Activated T-cell treated with anti-CD3 and anti-CD28 coated beads for 24 hours (primary cell): ENCODE measurements around the gene IMPG2.

Experiments used
- DNase-seq: peaks from one replicate; pipeline ENCODE4 v3.0.0-alpha.2; 2020; ENCODE audit warnings: low read depth

Gene IMPG2

DNA sequence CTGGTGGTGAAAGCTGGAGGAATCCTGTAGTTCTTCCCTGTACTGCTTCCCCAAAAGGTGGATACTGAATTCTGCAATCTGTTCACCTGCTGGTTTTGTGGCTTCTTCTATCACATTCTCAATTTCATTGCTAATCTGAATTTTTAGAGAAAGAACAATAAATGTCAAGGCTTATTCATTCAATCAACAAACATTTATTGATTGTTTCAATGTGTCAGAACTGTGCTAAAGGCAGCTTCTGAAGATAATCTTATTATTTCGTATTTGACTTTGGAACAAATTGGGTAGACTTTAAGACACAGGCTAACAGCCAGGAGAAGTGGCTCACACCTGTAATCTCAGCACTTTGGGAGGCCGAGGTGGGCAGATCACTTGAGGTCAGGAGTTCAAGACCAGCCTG, 46.8 kb downstream of the IMPG2 start:
- no peak for DNase-seq

DNA sequence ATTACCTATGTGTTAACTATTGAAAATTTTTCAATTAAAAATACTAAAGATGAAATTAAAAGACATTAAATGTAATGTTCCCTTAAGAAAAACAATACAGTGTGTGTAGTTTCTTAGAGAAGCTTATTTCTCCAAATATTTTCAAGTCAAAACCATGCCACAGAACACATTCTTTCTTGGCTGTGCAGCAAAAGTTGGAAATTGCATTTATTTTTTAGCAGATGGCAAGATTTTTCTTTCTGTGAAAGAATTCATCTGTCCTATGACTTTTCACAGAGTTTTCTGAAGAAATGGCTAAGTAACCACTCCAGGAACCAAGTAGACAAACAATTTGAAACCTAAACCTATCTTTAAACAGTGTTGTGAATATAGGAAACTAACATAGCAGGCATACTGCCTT, 47.2 kb downstream of the IMPG2 start:
- no peak for DNase-seq

DNA sequence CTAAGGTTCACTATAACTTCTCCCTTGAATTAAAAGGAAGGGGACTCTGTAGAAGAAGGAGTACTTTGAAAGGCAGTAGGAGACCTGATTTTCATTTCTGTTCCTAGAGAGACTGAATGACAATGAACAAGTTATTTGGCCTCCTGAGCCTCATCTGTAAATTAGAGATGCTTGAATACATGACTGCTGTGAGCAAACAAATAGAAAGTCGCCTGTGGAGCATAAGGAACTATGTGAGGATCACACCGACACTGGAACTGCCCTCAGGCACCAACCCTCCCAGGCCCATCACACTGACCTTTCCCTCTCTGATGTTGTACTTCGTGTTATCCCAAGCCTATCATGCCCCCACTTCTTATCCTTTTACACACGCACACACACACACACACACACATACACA, 48.6 kb downstream of the IMPG2 start:
- DNase-seq: no peak

DNA sequence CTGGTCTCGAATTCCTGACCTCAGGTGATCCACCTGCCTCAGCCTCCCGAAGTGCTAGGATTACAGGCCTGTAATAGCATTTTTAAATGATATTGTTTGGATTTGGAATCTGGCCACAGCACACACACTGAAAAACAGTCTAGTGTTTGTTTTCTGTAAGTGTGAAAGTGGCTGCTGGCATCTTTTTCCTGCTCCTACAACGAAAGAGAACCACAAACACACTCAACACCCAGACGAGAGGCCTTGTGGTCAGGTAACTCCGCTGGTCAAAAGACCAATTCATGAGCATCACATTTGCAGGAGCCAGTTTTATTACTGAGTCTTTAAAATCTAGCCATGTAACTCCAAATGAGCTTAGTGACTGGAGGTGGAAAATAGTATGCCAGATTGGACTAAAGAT, 50.2 kb downstream of the IMPG2 start:
- no peak for DNase-seq

DNA sequence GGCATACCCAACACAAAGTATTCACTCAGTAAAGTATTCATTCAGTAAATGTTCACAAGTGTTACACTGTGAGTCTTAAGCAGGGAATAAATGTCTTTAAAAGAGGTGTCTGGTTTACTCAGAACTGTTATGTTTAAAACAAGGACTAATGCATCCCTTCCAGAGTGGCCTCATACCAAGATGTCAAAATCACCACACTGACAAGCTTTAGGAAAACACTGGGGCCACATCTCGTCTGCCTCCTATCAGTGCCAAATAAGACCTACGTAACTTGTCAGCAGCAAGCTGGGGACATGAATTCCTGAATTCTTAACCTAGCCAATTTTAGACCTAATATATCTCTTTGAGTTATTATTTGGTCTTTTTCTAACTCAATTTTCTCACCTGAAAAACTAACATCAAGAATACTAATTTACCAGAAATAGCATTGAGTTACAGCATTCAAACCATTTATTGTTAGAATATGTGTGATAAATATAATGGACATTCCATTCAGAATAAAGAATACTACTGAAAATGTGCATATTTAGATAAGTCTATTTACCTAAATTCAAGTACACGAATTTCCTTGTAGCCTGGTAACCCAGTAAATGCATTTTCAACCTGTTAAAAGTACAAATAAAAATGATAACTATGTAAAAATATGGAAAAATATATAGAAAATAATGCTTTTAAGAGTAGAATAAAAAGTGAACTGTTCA, 51.3 kb downstream of the IMPG2 start:
- DNase-seq: no peak

DNA sequence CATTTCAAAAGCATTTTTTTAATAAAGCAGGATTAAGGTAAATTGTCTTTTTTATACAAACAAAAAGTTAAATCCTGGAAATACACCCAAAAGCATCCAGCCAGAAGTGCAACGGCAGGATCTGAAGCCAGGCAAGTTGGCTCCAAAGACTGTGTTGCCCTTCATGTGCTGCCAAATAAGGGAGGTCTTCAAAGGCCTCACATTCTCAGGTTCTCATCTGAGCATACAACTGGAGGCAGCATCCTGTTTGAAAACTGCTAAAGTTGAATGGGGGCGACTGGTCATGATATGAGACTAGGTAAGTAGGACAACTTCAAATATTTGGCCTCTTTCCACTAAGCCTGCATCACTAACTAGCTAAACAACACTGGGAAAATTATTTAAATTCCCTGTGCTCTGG, 52.2 kb downstream of the IMPG2 start:
- no peak for DNase-seq

DNA sequence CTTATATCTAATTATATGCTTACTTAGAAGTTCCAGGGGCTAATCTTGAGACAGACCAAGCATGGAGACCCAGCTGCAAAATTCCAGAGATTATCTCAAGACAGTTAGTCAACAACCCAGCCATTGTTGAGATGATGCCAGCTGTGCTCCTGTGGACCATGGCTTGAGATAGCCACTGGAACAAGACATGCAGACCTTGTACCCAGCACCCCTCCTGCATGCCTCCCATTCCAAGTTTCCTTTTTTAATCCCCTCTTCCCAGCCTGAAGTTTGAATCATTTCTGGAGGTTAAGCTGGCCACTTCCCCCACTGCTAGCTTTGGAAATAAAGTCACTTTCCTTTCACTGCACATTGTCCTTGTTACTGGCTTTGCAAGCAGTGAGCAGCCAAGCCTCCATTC, 53.8 kb downstream of the IMPG2 start:
- no peak for DNase-seq

DNA sequence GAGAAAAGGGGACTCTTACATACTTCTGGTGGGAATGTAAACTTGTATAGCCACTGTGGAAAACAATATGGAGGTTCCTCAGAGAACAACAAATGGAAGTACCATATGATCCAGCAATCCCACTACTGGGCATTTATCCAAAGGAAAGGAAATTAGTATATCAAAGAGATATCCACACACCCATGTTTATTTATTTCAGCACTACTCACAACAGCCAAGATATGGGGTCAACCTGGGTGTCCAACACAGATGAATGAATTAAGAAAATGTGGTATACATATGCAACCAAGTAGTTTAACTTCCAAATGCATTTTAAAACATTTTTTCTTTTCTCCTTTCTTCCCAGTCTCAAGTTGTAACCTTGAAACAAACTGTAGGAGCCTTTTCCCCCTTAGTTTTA, 54.3 kb downstream of the IMPG2 start:
- DNase-seq: no peak

DNA sequence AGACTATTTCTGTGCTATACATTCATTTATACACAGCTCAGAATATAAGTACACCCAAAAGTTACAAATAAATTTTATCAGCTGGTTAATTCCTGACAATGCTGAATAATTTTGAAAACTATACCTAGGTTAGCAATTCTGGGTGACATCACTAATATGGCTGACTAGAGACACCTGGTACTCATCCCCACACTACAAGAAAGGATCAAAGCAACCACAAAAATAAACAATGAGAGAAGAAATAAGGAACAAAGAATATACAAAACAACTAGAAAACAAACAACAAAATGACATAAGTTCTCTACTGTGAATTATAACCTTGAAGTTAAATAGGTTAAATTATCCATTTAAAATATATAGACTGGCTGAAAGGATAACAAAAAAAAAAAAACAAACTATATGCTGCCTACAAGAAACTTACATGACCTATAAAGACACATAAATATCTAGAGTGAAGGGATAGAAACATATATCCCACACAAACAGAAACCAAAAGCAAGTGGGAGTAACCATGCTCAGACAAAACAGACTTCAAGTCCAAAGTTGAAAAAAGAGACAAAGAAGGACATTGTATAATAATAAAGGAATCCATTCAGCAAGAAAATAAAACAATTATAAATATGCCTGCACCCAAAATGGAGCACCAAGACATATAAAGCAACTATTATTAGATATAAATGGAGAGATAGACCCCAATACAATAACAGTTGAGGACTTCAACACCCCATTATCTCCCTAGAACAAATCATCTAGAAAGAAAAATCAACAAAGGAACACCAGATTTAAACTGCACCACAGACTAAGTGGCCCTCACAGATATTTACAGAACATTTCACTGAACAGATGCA, 57.8 kb downstream of the IMPG2 start:
- no peak for DNase-seq

DNA sequence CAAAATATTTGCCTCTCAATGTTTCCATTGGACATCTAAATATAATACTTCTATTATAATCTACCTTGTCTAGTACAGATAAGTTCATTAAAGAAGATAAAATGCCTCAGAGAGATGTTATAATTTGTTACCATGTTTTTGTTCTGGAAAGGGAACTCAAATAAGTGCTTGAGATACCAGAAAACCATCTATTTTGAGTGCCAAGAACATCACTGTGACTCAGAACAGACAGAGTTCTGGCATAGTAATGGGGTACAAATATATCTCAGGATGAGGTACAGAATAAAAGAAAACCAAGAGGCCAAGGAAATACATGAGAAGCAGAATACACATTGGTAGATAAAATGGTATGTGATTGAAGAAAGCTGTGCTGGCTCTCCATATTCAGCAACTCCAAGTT, 58.9 kb downstream of the IMPG2 start:
- DNase-seq: no peak

DNA sequence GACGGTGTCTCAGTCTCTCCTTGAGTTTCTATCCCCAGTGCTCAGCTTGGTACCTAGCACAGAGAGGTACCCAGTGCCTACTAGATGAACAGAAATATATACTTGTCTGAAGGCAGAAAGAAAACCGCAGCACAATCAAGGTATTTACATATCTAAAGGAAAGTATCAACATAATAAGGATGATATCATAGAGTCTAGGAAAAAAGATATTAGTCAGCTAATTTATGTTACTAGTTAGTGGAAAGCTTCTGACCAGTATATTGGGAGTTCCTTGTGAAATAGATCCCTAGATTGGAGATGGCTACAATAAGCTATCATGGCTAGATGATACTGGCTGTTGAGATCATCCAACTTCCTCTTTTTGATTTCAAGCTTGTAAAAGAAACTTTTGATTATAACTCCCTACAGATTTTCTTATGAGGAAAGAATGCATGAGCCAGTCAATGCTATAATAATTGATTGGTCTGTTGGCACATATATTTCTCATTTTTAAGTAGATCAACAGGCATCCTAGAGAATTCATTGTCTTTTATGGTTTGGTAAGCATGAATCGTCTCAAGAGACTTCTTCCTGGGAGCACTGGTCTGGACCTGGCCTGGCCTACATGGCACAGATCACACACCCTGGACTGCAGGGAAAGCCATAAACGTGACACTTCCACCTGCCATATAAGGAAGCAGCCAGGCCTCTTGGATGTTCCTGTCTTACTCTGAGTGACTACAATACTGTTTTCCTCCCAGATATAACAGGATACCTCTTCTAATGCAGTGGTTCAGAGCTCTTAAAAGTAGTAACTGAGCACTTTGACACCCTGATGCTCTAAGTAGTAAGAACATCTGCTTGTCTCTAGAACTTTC, 60.7 kb downstream of the IMPG2 start:
- no peak for DNase-seq

DNA sequence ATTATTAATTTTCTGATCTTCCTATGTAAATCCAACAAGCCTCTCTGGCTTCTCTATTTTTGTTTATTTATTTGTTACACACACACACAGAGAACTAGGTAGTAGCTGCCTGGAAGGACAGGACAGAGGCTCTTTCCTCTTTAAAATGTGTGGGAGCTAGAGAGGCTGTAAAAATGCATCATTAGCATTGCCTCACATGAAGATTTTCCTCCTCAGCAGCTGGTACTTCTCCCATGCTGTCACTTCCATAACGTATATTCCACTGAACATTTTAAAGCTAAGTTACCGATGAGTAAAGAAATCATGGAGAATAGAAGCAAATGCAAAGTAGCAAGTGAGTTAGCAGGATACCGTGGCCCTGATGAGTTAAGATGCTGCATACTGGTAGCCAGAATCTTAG, 63.9 kb downstream of the IMPG2 start:
- no peak for DNase-seq

DNA sequence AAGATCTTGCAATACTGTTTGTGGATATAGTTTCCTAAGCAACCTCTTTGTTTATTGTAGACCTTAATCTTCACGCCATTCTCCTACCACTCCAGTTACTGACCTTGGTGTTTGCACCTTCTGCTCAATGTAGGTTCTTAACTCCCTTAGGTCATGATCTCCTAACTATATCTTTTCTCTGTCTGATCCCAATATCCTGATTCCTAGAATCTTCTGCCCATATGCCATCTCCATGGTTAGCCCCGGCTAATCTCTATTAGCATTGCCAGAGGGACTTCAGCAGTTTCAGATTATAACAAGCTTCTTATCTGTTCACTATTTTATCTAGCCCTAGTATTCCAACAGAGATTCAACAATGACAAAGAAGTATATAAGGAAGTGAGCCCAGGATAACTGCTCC, 64.9 kb downstream of the IMPG2 start:
- DNase-seq: no peak

DNA sequence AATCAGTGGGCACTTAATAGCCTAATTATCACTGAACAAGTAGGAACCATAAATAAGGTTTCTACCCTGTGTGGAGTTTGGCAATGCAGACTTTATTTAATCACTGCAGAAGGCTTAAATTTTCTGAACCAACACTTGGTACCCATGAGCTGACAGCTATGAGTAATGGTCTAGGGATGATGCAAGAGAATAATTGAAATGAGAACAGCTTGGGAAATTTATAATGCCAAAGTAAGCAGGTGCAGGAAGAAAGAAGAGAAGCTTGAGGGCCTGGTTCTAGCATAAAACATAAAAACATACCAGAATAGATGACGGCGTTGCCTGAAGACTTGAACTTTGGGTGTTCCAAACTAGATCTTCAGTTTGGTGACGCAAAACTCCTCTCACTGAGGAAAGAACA, 67.0 kb downstream of the IMPG2 start:
- DNase-seq: no peak

DNA sequence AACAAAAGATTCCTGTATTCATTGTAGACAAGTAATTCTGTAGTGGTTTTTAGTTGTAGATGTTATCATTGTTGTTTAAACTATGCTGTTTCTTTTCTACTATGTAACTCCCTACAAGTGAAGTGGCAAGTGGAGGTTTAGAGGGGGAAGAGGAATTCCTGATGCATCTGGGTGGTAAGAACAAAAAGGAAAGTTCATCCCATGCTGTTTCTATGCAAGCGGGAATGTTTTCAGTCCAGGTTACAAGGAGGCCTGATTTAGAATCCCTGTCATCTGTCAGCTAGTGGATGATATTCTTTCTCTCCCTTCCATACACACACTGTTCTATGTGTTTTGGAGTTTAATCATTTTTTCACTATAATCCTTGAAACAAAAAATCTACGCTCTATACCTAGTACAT, 67.4 kb downstream of the IMPG2 start:
- DNase-seq: no peak

DNA sequence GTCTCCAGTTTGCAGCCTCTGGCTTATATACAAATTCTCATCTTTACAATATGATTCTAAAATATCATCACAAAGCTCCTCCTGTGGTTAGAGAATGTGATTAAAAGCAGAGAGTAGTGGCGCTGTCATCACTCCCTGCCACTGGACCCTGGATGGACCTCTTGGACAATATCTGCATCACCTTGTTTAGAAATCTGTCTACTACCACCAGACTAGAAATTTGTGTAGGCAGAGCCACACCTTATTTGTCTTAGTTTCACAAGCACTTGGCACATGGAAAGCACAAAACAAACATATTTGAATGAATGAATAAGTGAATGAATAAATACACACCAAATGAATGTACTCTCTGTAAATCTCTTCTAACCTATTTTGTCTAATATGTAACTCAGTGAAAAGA, 68.1 kb downstream of the IMPG2 start:
- DNase-seq: no peak

DNA sequence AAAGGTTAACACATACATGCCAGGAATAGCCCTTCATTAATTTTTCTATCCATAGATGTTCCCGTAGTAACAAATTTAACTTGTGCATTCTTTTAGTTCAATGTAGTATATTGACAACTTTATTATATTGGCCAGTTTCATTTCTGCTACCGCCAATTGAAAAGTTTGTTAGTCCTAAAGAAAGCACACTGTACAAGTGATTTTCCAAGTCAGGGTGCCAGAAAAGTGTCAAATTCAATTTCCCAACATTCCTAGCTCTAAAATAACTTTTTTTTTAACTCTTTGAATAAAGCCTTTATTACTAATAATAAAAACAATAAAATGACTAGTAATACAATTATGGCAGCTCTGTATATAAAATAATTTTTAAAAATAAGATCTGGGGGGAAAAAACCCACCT, 68.9 kb downstream of the IMPG2 start:
- no peak for DNase-seq

DNA sequence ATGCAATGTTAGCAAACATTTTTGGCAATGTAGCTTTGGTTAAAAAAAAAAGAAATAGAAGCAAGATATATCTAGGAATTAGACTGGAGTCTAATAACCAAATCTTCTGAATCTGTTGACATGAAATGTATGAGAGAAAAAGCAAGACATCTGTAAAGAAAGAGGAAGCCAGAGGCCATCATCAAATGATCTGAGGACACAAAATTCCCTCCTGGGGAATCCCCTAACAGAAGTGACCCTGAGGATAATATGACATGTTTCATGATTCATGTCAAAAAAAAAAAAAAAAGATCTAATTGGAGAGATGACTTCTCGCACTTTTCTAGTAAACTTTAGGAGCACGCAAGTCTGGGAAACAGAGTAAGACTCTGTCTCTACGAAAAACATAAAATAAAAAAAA, 70.9 kb downstream of the IMPG2 start:
- DNase-seq: no peak

DNA sequence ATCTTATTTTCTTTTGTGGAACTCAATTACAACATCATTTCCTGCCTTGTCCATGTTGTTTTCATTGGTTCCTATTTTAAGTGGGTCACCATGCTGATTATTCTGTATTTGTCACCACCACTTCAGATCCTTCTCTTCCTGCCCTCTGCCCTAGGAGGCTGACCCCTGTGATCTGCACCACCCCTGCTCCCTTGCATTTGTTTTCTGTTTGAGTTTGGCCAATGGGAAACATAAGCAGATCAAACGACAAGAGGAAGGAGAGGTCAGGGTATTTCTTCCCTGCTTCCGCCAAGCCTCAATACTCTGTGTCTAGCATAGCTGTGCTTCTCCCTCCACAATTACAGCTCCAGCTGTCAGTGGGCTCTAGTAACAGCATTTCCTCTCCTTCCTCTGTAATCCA, 71.6 kb downstream of the IMPG2 start:
- DNase-seq: no peak

DNA sequence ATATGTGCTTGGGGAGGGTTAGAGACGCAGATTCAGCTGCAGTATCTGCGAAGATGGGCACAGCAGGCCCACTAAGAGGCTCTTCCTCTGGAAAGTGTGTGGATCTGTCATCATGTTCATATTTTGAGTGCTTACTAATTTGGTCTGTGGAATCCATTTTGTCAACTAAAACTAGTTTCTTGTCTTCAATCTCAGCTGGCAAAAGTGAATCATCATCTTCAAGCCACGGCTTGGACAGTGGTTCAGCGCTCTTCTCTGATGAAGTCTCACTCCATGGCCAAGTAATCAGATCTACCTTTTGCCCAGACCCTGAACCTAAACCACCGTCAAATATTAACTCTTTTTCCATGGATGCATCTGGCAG, 76.2 kb downstream of the IMPG2 start:
- DNase-seq: no peak

DNA sequence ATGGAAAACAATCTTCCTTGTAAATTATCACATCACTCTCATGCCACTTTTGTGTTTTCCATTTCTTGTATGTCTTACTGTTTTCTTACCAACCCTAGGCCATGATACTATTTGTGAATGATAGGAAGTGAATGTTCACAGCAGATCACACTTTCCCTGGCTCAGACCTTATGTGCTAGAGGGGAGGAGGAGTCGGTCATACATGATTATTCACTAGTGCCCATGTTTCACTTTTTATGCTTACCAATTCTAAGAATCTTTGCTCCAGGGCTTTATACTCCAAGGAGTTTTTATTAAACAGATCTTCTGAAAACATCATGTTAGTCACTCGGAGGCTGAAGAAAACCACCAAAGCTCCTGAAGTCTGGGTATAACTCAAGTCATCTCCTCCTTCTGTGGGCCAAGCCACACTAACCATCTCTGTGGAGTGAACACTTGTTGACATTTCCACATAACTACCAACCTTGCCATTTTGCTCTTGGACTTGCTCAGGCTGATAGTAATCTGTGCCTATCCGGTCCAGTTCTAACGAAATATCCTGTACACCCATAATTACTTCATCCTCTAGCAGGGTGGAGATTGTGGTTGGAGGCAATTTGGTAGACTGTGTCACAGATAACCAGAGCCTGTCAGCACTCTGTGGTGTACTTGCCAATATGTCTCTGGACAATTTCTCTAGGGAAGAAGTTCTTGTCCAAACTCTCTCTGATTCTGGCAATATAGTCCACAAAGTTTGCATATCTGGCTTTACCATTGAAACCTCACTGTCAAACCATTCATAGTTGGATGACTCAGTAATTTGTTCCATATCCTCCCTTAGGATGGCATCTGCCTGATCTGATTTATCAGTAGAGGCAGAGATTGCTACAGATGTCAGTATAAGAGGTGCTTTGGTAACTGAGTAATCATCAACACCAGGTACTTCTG, 76.8 kb downstream of the IMPG2 start:
- no peak for DNase-seq
